ENCODE data around the gene TUBGCP3.
"Not testable (repeated sequence)": the region's sequence is repeated elsewhere in the genome, so short reads cannot be mapped to it uniquely, and the experiment has no call there.

The TUBGCP3 gene

GRCh38 chr13:112521073-112521685, 66.8 kb downstream of the TUBGCP3 start:
- DNase-seq = no peak

- no peak for DNase-seq
These were observed 68.4 kb downstream of the TUBGCP3 start for GRCh38 chr13:112519517-112520060.

GRCh38 chr13:112516218-112516617, 71.7 kb downstream of the TUBGCP3 start:
- no peak for DNase-seq

DNA sequence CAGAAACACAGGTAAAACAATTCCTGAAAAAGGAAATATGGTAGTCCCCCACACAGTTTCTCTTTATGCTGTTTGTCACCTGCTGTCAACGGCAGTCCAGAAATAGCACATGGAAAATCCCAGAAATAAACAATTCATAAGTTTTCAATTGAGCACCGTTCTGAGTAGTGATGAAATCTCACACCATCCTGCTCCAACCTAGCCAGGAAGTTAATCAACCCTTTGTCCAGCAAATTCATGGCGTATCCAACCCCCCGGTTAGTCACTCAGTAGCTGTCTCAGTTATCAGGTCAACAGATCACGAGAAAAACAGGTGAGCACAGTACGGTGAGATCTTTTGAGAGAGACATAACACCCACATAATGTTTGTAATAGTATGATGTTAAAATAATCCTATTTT, 74.2 kb downstream of the TUBGCP3 start:
- DNase-seq = no peak

GRCh38 chr13:112510987-112511685, 76.8 kb downstream of the TUBGCP3 start:
- DNase-seq = no peak

DNA sequence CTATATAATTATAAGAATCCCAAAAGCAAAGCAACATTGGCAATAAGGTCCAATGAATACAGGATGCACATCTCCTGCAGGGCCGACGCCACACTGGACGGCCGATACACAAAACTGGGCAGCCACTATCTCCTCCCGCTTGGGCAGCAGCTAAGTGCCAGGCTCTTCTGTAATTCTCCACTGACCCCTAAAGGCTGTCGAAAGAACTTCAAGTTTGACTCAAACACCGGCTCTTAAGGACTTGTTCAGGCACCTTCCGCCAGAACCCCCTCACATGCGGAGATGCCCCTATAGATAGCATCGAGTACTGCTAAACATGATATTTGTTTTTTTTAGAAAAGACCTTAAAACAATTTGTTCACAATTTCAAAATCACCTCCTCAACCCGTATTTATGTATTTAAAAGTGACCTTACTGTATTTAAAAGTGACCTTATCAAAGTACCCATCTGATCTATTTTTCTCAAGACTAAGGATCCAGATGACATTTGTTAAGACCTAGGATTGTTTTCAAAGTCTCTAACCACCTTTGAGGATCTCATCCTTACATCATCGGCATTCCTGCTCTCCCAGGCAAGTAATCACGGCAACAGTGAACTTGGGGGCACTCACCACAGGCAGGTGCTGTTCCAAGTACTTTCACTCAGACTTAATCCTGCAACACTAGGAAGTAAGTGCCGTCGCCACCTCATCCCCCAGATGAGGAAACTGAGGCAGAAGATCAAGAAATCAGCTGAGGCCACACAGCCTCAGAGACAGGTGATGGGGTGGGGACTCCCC, 77.8 kb downstream of the TUBGCP3 start:
- peak; percentile 72 for DNase-seq

DNA sequence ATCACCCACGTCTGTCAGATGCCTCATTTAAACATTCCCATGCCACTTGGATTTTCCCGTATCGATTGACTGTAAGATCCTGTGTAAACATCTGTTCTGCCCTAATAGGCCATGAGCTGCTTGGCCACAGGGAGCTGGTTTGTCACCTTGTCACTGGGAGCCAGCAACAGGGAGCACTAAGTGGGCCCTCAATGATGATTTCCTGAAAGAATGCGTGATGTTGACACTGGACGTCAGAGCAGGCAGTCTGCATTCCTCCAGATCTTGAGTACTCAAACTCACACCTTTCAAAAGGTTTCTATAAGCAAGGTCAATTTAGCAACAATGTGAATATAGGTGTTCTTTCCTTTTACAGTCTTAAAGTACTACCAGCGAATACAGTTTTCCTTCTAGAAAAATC, 78.8 kb downstream of the TUBGCP3 start:
- no peak for DNase-seq

GRCh38 chr13:112506046-112506445, 81.9 kb downstream of the TUBGCP3 start:
- DNase-seq = no peak

- no peak for DNase-seq
These were observed 91.8 kb downstream of the TUBGCP3 start for GRCh38 chr13:112496166-112496565.

DNA sequence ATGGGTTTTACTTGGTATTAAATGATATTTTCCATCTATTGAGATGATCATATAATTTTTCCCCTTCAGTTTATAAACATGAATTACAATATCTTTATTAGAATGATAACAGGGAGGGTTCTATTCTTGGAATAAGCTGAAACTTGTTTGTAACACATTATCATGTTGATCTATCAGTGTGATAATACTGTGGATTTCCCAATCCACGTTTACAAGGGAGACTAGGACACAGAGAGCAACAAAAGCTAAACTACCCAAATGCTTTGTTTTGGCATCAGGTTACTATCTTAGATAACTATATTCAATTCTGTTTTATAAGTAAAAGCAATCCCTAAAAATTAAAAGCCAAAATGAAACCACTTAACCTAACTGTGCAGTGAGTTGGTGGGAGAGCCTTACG, 92.5 kb downstream of the TUBGCP3 start:
- DNase-seq = no peak

DNA sequence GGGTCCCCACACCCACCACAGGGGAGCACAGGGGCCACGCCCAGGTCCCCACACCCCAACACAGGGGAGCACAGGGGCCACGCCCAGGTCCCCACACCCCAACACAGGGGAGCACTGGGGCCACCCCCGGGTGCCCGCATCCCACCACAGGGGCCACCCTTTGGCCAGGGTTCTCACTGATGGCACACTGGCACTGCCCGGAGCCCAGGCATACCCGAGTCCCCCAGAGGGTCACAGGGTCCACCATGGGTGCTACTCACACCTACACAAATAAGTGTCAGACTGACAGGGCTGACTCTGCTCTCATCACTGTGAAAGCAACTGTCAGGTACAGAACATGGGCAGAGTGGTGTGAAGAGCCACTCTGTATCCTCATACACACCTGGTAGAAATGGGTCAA, 98.8 kb downstream of the TUBGCP3 start:
- DNase-seq = no peak

DNA sequence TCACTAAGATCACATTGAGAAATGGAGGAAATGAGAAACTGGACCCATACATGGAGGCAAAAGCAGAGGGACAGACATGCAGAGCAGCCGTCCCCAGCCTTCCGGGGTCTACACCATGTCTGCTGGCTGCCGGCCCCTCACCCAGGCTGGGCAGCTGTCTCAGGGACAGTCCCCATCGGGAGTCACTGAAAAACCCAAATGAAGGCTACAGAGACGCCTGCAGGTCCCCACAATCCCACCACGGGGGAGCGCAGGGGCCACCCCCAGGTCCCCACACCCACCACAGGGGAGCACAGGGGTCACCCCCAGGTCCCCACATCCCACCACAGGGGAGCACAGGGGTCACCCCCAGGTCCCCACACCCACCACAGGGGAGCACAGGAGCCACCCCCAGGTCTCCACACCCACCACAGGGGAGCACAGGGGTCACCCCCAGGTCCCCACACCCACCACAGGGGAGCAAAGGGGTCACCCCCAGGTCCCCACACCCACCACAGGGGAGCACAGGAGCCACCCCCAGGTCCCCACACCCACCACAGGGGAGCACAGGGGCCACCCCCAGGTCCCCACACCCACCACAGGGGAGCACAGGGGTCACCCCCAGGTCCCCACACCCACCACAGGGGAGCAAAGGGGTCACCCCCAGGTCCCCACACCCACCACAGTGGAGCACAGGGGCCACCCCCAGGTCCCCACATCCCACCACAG, 99.5 kb downstream of the TUBGCP3 start:
- not testable (repeated sequence) for DNase-seq

GRCh38 chr13:112487127-112487517, 100.8 kb downstream of the TUBGCP3 start:
- no peak for DNase-seq

- no peak for DNase-seq
These were observed 101.4 kb downstream of the TUBGCP3 start for GRCh38 chr13:112486386-112487126.

DNA sequence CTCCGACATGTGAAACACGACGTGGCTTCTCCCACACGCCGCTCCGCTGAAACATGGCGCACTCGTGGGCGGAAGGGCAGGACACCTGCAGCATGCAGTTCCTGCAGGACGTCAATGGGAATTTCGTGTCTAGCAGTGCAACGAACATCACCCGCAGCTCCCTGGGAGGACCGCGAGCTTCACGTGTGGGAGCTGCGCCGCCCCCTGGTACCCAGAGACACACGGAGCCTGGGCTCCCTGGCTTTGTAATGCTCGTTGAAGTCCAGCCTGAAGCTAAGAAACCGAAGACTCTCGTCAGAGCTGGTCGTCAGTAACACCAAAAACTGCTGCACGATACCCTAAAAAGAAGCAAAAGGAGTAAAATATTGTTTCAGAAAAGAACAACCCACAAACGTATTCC, 102.1 kb downstream of the TUBGCP3 start:
- not testable (repeated sequence) for DNase-seq

GRCh38 chr13:112483299-112483698, 104.7 kb downstream of the TUBGCP3 start:
- no peak for DNase-seq

DNA sequence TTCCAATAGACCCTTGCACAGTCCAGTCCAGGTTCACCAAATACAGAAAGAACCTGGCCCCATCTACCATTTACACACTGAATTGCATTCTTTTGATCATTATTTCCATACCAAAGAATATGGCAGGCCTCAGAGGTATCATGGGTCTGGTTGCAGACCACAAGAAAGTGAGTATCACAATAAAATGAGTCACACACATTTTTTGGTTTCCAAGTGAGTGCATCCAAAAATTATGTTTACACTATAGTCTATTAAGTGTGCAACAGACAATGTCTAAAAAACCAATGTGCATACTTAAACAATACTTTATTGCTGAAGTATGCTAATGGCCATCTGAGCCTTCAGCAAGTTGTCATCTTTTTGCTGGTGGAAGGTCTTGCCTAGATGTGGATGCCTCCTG, 106.5 kb downstream of the TUBGCP3 start:
- no peak for DNase-seq

DNA sequence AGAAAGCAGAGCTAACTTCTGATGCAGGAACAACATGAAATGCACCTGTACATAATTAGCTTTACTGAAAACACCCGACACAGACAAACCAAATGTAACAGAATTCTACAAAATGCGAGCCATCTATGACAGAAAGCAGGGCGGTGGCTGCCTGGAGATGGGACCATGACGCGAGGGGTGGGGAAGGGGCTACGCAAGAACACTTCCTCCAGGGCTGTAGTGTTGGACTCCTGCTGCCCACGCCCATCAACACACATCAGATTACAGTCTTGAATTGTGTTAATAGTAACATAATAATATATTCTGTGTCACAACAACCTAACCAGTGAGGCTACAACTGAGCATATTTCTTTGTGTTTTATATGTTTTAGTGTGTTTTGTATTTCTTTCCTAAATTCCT, 108.6 kb downstream of the TUBGCP3 start:
- DNase-seq = no peak

- no peak for DNase-seq
These were observed 110.8 kb downstream of the TUBGCP3 start for GRCh38 chr13:112477070-112477619.

GRCh38 chr13:112475889-112476288, 112.1 kb downstream of the TUBGCP3 start:
- DNase-seq = no peak

DNA sequence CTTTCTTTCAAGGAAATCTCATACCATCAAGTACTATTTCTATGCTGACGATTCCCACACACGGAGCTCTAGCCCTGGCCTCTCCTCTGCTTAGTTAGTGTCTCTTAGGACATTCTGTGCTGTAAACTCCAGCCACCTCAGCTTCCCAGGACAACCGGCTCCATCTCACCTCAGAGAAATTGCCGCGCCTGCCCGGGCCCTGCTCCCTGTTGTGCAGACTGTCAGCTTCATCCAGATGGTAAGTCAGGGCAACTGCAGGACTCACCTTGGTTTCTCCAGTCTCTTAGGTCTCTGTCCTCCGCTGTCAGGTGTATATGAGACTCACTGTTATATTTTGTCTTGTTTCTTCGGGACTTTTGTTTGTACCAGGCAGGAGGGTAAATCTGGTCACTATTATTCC, 113.1 kb downstream of the TUBGCP3 start:
- DNase-seq = no peak

GRCh38 chr13:112473818-112474217, 114.1 kb downstream of the TUBGCP3 start:
- no peak for DNase-seq

Data from NCI-H748 treated with DMSO at 0.1 percent for 48 hours (cell line).